GM18505 (cell line): Measurements from ENCODE around the gene PTCH2.
A peak's percentile ranks its signal among the peaks of the same experiment; 100 is the strongest.
"Not testable (repeated sequence)": the region's sequence is repeated elsewhere in the genome, so short reads cannot be mapped to it uniquely, and the experiment has no call there.

Experiments used
- ATAC-seq: cut with Tn5 transposase; IDR thresholded peaks from one replicate; pipeline ENCODE4 v1.9.1; 2021; ENCODE audit not compliant: unreplicated experiment
- POLR2A ChIP-seq: IDR thresholded peaks from 4 replicates; pipeline ENCODE4 v1.6.1; 2011; ENCODE audit warnings: borderline replicate concordance; ENCODE audit not compliant: insufficient read depth, insufficient read length; ENCODE audit errors: extremely low read depth

Gene PTCH2

GRCh38 chr1:44820328-44821239, 22.5 kb downstream of the PTCH2 start:
- ATAC-seq: no peak
- TF ChIP-seq POLR2A: no peak

- peak; percentile 99 for TF ChIP-seq POLR2A
- ATAC-seq: peak; percentile 78
Observed at GRCh38 chr1:44819608-44820327, 23.3 kb downstream of the PTCH2 start.

GRCh38 chr1:44819196-44819607, 23.9 kb downstream of the PTCH2 start:
- no peak for ATAC-seq
- TF ChIP-seq POLR2A: no peak

- no peak for ATAC-seq
- TF ChIP-seq POLR2A: no peak
Observed at GRCh38 chr1:44817771-44818495, 25.1 kb downstream of the PTCH2 start.

- no peak for TF ChIP-seq POLR2A
- no peak for ATAC-seq
Observed at GRCh38 chr1:44817307-44817706, 25.7 kb downstream of the PTCH2 start.

GRCh38 chr1:44815926-44816325, 27.1 kb downstream of the PTCH2 start:
- ATAC-seq: not testable (repeated sequence)

GRCh38 chr1:44812822-44813543, 30.1 kb downstream of the PTCH2 start:
- TF ChIP-seq POLR2A: no peak
- no peak for ATAC-seq

- no peak for TF ChIP-seq POLR2A
- no peak for ATAC-seq
Observed at GRCh38 chr1:44811234-44811633, 31.8 kb downstream of the PTCH2 start.

GRCh38 chr1:44810762-44811105, 32.3 kb downstream of the PTCH2 start:
- not testable (repeated sequence) for ATAC-seq

- ATAC-seq: no peak
- TF ChIP-seq POLR2A: no peak
Observed at GRCh38 chr1:44810101-44810761, 32.8 kb downstream of the PTCH2 start.

- TF ChIP-seq POLR2A: peak; percentile 77
- ATAC-seq: peak; percentile 35
Observed at GRCh38 chr1:44808938-44809917, 33.8 kb downstream of the PTCH2 start.

- peak; percentile 21 for ATAC-seq
- peak; percentile 24 for TF ChIP-seq POLR2A
Observed at GRCh38 chr1:44808063-44808937, 34.8 kb downstream of the PTCH2 start, which contains the start of gene BTBD19. Gene BTBD19, plus strand, starts transcription at chr1:44808523. Its CDS starts 298 bp downstream, at chr1:44808821.
